HG02840 (cell line): ENCODE measurements around the gene BOC.

ENCODE experiments used
- ATAC-seq: cut with Tn5 transposase; IDR thresholded peaks from one replicate; pipeline ENCODE4 v1.9.1; 2021; ENCODE audit warnings: mild to moderate bottlenecking, moderate library complexity, moderate number of reproducible peaks; ENCODE audit not compliant: unreplicated experiment, low FRiP score

The BOC gene

DNA sequence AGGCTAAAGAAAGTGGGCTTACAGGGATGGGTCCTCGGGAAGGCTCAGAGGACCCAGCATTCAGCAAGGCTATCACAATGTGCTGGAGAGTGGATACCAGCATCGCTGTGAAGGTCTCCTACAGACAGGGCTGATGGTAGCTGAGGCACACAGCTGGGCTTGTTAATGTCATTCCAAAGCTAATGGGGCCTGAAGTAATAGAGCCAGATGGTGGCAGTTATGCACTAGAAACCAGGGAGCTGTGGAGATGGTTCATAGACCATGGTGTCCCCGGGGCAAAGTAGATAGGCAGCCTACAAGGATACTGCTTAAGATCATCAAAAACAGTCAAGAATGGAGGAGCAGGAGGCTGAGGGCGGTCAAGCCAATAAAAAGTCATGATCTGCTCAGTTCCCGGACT, 24.8 kb upstream of the BOC start:
- ATAC-seq = no peak

GRCh38 chr3:113193288-113193687, 18.1 kb upstream of the BOC start:
- ATAC-seq = no peak

GRCh38 chr3:113193719-113194118, 17.6 kb upstream of the BOC start:
- ATAC-seq = no peak

- no peak for ATAC-seq
Measured at GRCh38 chr3:113194823-113195401, 16.4 kb upstream of the BOC start.

GRCh38 chr3:113200351-113200750, 11.0 kb upstream of the BOC start:
- ATAC-seq = no peak

DNA sequence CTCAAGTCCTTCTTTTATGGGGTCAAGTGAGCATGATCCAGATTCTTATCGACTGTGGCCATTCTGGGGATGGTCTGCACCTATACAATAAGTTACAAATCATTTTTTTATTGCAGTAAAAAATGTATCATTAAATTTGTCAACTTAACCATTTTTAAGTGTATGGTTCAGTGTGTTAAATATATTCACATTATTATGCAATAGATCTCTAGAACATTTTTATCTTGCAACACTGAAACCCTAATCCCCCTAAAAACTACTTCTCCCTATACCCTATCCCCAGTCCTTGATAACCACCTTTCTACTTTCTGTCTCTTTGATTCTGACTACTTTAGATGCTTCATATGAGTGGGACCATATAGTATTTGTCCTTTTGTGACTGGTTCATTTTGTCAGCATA, 10.4 kb upstream of the BOC start:
- ATAC-seq = no peak

DNA sequence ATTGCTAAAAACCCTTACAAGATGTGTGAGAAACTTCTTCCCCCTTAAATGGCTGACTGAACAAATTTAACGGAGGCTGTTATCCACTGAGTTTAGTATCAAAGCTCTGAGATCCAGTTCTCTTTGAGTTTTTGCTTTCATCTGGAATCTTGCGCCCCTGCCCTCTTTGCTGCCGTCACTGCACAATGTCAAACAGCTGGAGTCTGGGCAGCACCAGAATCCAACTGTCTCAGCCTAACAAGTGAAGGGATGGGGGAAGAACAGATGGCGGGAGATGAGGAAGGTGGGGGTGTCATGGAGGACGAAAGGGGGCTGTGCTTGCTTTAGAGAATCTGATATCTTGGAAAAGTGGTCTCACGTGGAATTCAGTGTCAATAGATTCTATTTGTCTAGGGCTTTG, 7.0 kb upstream of the BOC start:
- ATAC-seq = no peak

- ATAC-seq = no peak
Measured at GRCh38 chr3:113205481-113205880, 5.9 kb upstream of the BOC start.

DNA sequence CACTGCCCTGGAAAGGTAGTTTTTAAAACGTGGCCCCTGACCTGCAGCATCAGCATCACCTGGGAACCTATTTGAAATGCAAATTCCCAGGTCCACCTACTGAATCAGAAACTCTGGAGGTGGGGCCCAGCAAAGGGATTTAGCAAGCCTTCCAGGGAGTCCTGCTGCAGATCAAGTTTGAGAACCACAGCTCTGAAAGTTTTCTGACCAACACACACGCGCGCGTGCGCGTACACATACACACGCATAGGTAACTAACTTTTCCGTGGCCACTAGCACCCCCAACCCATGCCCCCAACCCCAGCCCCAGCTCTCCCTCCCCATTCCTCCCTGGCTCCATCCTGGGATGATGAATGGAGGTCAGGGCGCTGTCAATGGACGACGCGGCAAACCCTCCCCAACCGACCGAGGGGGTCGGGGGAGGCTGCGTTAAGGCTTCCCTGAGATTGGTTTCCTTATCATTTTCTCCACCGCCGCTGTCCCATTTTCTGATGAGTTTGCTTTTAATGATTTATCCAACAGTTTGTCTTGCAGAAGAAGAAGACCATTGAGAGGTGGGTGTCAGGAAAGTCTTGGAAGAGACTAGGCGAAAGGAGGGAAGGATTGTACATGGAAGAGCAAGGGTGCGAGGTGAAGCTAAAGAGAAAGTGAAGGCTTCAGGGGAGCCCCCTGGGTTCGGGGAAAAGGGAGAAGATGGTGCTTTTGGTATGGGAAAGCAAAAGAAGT, 590 bp upstream of the BOC start:
- ATAC-seq = no peak

DNA sequence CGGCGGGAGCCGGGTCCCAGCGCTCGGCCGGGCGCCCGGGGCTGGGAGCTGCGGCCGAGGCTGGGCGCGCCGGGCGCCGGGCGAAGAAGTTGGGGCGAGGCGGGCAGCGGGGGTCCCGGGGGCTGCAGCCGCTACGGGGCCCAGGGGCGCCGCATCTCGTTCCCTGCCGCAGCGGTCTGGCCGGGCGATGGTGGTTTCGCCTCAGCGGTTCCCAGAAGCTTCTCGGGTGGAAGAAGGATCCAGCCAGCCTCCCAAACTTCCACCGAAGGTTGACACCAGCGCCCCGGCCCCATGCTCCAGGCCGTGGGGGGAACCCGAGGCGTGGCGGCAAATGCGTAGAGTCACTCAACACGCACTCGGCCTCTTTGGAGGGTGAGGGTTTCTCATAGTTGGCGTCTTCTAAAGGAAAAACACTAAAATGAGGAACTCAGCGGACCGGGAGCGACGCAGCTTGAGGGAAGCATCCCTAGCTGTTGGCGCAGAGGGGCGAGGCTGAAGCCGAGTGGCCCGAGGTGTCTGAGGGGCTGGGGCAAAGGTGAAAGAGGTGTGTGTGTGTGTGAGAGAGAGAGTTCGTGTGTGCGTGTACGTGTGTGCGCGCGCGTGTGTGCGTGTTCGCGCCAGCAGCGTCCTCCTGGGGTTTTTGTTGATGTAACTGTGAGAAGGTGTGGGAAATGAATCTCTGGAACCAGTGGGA, 940 bp downstream of the BOC start:
- ATAC-seq = no peak

GRCh38 chr3:113212844-113213375, 1.6 kb downstream of the BOC start:
- no peak for ATAC-seq

- no peak for ATAC-seq
Measured at GRCh38 chr3:113213896-113214587, 2.7 kb downstream of the BOC start.

DNA sequence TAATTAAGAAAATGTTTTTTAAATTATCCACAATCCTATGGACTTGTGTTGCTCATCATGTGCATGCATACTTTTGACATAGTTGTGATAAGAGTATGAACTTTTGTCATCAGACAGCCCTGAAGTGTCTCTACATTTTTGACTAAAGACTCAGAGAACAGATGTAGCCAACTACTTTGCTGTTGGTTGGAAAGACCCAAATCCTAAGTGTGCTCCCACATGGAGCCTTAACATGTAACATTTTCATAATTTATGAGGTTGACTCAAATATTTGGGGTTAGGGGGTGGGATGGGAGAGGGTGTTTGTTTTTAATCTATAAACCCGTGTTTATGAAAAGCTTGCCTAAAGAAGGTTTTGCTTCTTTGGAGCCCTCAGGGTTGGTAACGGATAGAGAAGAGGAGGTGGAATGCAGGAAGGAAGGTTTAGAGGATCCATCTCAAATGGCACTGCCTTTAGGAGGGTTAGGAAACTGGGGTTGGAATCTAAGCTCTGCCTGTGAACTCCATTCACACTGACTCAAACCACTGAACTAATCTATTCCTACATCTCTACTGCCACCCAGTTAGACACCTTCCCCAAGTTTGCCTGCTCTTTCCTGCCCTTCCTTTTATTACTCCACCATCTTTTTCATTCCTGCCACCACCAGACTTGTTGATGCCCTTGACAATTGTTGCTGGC, 3.7 kb downstream of the BOC start:
- ATAC-seq = no peak

DNA sequence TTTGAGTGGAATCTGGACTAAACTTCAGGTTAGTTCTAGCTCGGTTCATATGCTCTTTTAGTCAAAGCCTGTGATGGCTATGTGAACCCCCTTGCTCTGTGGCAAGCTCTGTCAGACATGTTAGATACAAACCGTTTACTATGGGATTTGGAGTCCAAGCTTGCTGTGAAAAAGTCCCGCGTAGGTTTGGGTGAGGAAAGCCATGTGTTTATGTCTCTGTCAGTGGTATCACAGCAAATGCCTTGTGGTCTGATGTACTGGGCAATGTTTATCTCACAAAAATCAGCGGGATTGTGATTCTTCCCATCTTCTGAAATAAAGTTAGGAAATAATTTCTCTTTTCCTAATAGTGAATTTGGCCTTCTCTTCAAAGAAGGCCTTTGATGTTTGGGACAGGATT, 5.0 kb downstream of the BOC start:
- ATAC-seq = no peak

DNA sequence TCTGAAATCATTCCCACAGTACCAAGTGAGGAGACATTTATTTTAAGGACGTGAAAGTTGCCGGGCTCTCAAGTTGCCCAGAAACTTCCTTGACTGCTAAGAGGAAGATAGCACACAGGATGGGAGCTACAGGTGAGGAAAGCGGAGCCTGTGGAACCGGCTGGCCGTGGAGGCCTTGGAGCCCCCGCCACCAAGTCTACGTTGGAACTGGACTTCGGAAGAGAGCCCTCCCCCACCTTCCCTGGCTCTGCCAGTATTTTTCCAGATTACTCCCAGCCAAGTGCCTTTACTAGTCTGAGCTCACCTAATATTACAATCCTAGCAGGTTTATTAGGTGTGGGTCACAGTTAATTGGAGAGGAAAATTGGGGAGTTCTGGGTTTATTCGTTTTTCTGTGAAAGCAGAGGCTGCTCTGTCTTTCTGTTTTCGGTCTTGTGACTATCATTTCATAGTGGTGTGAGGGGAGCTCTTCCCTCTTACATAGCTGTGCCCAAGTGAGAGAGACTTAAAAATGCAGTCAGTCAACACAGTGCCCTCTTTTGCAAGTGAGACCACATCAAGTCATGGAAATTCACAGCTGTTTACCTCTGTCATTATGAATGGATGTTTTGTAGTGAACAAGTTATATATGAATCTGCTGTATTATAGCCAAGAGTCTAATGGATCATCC, 6.8 kb downstream of the BOC start:
- no peak for ATAC-seq

DNA sequence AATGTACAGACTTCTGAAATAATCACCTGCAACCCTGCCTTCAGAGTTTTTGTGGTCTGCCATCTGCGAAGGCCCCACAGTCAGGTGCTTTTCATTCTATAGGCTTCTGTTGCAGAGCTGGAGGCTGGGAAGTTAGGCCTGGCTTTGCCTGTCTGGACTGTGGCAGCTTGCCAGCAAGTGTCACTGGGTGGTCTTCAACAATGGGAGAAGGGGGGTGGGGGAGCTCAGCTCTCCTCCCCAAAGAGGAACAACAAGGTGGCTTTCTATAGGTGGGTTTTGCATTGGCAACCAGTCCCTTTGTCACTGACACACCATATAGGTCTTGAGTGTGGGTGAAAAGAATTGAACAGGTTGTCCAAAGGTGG, 7.3 kb downstream of the BOC start:
- ATAC-seq = no peak

GRCh38 chr3:113219605-113220300, 8.4 kb downstream of the BOC start:
- no peak for ATAC-seq

- ATAC-seq = no peak
Measured at GRCh38 chr3:113220721-113221120, 9.4 kb downstream of the BOC start.

DNA sequence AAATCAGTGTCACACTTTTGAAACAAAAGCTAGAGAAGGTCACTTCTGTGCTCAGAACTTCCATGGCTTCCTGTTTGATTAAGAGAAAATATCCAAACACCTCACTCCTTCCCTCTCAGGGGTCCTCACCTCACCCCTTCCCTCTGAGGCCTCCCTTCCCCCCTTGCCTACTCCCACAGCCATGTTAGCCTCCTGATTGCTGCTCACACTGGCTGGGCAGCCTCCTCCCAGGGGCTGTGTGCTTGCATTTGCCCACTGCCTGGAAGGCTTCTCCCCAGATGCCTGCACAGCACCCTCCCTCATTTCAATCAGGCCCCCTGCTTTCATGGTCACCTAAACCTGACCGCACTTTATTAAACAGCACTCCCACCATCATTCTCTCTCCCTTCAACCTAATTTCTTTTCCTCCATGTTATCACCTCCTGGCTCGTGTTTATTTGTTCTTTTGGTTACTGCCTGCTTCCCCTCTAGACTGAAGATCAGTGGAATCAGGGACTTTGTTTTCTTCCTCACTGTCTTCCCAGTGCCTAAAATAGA, 10.4 kb downstream of the BOC start:
- ATAC-seq = no peak
